ENCODE data around the gene RPL39L.
"Not testable (repeated sequence)": the region's sequence is repeated elsewhere in the genome, so short reads cannot be mapped to it uniquely, and the experiment has no call there.

The RPL39L gene

GRCh38 chr3:187136936-187137335, 2.4 kb downstream of the RPL39L start:
- DNase-seq = no peak

GRCh38 chr3:187136337-187136736, 3.0 kb downstream of the RPL39L start:
- no peak for DNase-seq

GRCh38 chr3:187135172-187135690, 4.1 kb downstream of the RPL39L start:
- DNase-seq = not testable (repeated sequence)

GRCh38 chr3:187133181-187133580, 6.1 kb downstream of the RPL39L start:
- DNase-seq = not testable (repeated sequence)

GRCh38 chr3:187132666-187133065, 6.6 kb downstream of the RPL39L start:
- DNase-seq = no peak

GRCh38 chr3:187131981-187132380, 7.3 kb downstream of the RPL39L start:
- no peak for DNase-seq

- DNase-seq = peak; percentile 89
Observed at GRCh38 chr3:187130346-187131066, 8.8 kb downstream of the RPL39L start.

- no peak for DNase-seq
Observed at GRCh38 chr3:187125319-187126031, 13.8 kb downstream of the RPL39L start.

- no peak for DNase-seq
Observed at GRCh38 chr3:187122261-187122660, 17.0 kb downstream of the RPL39L start.

- no peak for DNase-seq
Observed at GRCh38 chr3:187120326-187120725, 19.0 kb downstream of the RPL39L start.

- DNase-seq = no peak
Observed at GRCh38 chr3:187114511-187114910, 24.8 kb downstream of the RPL39L start.

GRCh38 chr3:187112934-187113793, 26.1 kb downstream of the RPL39L start:
- peak; percentile 68 for DNase-seq

- no peak for DNase-seq
Observed at GRCh38 chr3:187110156-187110555, 29.1 kb downstream of the RPL39L start.

- no peak for DNase-seq
Observed at GRCh38 chr3:187107989-187108388, 31.3 kb downstream of the RPL39L start.

- no peak for DNase-seq
Observed at GRCh38 chr3:187105700-187106099, 33.6 kb downstream of the RPL39L start.

- DNase-seq = no peak
Observed at GRCh38 chr3:187104933-187105332, 34.4 kb downstream of the RPL39L start.

GRCh38 chr3:187104342-187104741, 35.0 kb downstream of the RPL39L start:
- no peak for DNase-seq

GRCh38 chr3:187103251-187103650, 36.0 kb downstream of the RPL39L start:
- no peak for DNase-seq

- no peak for DNase-seq
Observed at GRCh38 chr3:187102073-187102634, 37.1 kb downstream of the RPL39L start.

GRCh38 chr3:187101184-187102072, 37.9 kb downstream of the RPL39L start:
- peak; percentile 70 for DNase-seq

- DNase-seq = no peak
Observed at GRCh38 chr3:187098923-187099512, 40.3 kb downstream of the RPL39L start.
